Measurements from ENCODE around the gene RYR1.

Gene RYR1

DNA sequence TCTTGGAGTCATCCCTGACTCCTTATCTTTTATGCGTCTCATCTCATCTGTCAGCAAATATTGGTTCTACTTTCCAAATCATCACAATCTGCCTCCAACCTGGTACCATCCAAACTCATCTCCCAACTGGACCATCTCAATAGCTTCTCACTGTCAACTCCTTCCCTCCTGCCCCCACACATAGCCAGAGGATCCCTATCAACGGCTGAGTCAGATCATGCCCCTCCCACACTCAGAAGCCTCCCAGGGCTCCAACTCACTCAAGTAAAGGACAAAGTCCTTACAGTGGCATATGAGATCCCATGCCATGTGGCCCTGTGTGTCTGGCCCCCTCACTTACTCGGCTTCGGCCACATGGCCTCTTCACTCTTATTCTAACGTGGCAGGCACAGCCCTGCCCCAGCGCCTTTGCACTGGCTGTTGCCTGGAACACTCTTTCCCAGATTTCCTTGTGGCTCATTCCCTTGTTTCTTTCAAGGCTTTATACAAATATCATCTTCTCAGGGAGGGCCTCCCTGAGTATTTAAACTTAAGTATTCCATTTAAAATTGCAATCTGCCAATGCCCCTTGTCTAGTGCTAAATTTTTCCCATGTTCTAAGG, 40.7 kb upstream of the RYR1 start:
- Histone ChIP-seq H3K36me3 (ENCODE audit: low read length) (no peaks in the 10 kb centered on the region), H3K9me3 (ENCODE audit: insufficient read depth, low read length) (no peaks in the 10 kb centered on the region), H3K4me3 (ENCODE audit: insufficient read depth, low read length, poor library complexity, severe bottlenecking) (no peak overlapping the region), H3K27ac (ENCODE audit: low read depth, low read length) (no peak overlapping the region), H3K9ac (ENCODE audit: low read length) (no peak overlapping the region), H4K20me1 (ENCODE audit: low read depth, low read length) (no peaks in the 10 kb centered on the region), H2AFZ (ENCODE audit: low read depth, low read length, severe bottlenecking) (no peak overlapping the region), H3K9me2 (replicated peaks; ENCODE audit: insufficient read depth, low read length) (no peaks in the 10 kb centered on the region), H3K4me2 (ENCODE audit: low read depth, low read length, poor library complexity, severe bottlenecking) (no peak overlapping the region), H3F3A (ENCODE audit: insufficient read depth) (no peaks in the 10 kb centered on the region), H3K27me3 (ENCODE audit: low read length) (no peaks in the 10 kb centered on the region), H3K79me2 (ENCODE audit: insufficient read depth, low read length) (no peaks in the 10 kb centered on the region)
- TF ChIP-seq, protein P1, sequence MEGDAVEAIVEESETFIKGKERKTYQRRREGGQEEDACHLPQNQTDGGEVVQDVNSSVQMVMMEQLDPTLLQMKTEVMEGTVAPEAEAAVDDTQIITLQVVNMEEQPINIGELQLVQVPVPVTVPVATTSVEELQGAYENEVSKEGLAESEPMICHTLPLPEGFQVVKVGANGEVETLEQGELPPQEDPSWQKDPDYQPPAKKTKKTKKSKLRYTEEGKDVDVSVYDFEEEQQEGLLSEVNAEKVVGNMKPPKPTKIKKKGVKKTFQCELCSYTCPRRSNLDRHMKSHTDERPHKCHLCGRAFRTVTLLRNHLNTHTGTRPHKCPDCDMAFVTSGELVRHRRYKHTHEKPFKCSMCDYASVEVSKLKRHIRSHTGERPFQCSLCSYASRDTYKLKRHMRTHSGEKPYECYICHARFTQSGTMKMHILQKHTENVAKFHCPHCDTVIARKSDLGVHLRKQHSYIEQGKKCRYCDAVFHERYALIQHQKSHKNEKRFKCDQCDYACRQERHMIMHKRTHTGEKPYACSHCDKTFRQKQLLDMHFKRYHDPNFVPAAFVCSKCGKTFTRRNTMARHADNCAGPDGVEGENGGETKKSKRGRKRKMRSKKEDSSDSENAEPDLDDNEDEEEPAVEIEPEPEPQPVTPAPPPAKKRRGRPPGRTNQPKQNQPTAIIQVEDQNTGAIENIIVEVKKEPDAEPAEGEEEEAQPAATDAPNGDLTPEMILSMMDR (IDR thresholded peaks at IDR 0.05; ENCODE audit: insufficient read depth, low read length, poor library complexity, severe bottlenecking): no peak
- TF ChIP-seq EZH2phosphoT487 (conservative IDR thresholded peaks at IDR 0.05; ENCODE audit: low read length): no peak

GRCh38 chr19:38394488-38394887, 39.0 kb upstream of the RYR1 start:
- no peaks in the 10 kb centered on the region for H4K20me1 ChIP-seq (ENCODE audit: low read depth, low read length)
- H2AFZ ChIP-seq (ENCODE audit: low read depth, low read length, severe bottlenecking): no peak overlapping the region
- no peaks in the 10 kb centered on the region for H3F3A ChIP-seq (ENCODE audit: insufficient read depth)
- TF ChIP-seq, protein P1 (IDR thresholded peaks at IDR 0.05; ENCODE audit: insufficient read depth, low read length, poor library complexity, severe bottlenecking): no peak
- no peak for TF ChIP-seq EZH2phosphoT487 (conservative IDR thresholded peaks at IDR 0.05; ENCODE audit: low read length)
- no peak overlapping the region for H3K4me2 ChIP-seq (ENCODE audit: low read depth, low read length, poor library complexity, severe bottlenecking)
- H3K36me3 ChIP-seq (ENCODE audit: low read length): no peaks in the 10 kb centered on the region
- no peak overlapping the region for H3K27ac ChIP-seq (ENCODE audit: low read depth, low read length)
- H3K4me3 ChIP-seq (ENCODE audit: insufficient read depth, low read length, poor library complexity, severe bottlenecking): no peak overlapping the region
- H3K9me2 ChIP-seq (replicated peaks; ENCODE audit: insufficient read depth, low read length): no peaks in the 10 kb centered on the region
- no peaks in the 10 kb centered on the region for H3K27me3 ChIP-seq (ENCODE audit: low read length)
- no peaks in the 10 kb centered on the region for H3K79me2 ChIP-seq (ENCODE audit: insufficient read depth, low read length)
- H3K9ac ChIP-seq (ENCODE audit: low read length): no peak overlapping the region
- H3K9me3 ChIP-seq (ENCODE audit: insufficient read depth, low read length): no peaks in the 10 kb centered on the region

DNA sequence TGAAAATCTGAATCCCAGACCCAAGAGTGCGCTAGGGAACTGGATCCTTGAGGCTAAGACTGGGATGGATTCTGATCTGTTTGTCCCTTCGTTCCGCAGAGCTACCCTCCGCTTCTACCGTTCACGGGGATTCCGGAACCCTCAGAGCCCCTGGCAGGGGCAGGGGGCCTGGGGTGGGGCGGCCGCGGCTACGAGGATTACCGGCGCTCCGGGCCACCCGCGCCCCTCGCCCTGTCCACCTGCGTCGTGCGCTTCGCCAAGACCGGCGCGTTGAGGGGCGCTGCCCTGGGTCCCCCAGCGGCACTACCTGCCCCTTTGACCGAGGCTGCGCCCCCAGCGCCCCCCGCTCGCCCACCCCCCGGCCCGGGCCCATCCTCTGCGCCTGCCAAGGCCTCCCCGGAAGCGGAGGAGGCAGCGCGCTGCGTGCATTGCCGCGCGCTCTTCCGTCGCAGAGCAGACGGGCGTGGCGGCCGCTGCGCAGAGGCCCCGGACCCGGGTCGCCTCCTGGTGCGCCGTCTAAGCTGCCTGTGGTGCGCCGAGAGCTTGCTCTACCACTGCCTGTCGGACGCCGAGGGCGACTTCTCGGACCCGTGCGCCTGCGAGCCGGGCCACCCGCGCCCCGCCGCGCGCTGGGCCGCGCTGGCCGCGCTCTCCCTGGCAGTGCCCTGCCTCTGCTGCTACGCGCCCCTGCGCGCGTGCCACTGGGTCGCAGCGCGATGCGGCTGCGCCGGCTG, 37.9 kb upstream of the RYR1 start:
- TF ChIP-seq EZH2phosphoT487 (conservative IDR thresholded peaks at IDR 0.05; ENCODE audit: low read length): no peak
- TF ChIP-seq, protein P1 (IDR thresholded peaks at IDR 0.05; ENCODE audit: insufficient read depth, low read length, poor library complexity, severe bottlenecking): no peak
- no peaks in the 10 kb centered on the region for H3K9me3 ChIP-seq (ENCODE audit: insufficient read depth, low read length)
- H3F3A ChIP-seq (ENCODE audit: insufficient read depth): no peaks in the 10 kb centered on the region
- no peak overlapping the region for H3K27ac ChIP-seq (ENCODE audit: low read depth, low read length)
- no peak overlapping the region for H3K9ac ChIP-seq (ENCODE audit: low read length)
- H3K79me2 ChIP-seq (ENCODE audit: insufficient read depth, low read length): no peaks in the 10 kb centered on the region
- H3K4me3 ChIP-seq (ENCODE audit: insufficient read depth, low read length, poor library complexity, severe bottlenecking): no peak overlapping the region
- no peaks in the 10 kb centered on the region for H3K27me3 ChIP-seq (ENCODE audit: low read length)
- no peak overlapping the region for H2AFZ ChIP-seq (ENCODE audit: low read depth, low read length, severe bottlenecking)
- H4K20me1 ChIP-seq (ENCODE audit: low read depth, low read length): no peaks in the 10 kb centered on the region
- no peaks in the 10 kb centered on the region for H3K9me2 ChIP-seq (replicated peaks; ENCODE audit: insufficient read depth, low read length)
- no peaks in the 10 kb centered on the region for H3K36me3 ChIP-seq (ENCODE audit: low read length)
- no peak overlapping the region for H3K4me2 ChIP-seq (ENCODE audit: low read depth, low read length, poor library complexity, severe bottlenecking)

All from SU-DHL-6 (cell line).